Neuron (in vitro differentiated cells): ENCODE measurements around the gene DCST2.
"Not testable (repeated sequence)": the region's sequence is repeated elsewhere in the genome, so short reads cannot be mapped to it uniquely, and the experiment has no call there.

Experiments used
- H2AFZ ChIP-seq: one replicate; pipeline ENCODE4 v1.6.1; 2013; ENCODE audit warnings: low read depth, mild to moderate bottlenecking, inconsistent platforms, low read length, moderate library complexity
- H3K27me3 ChIP-seq: one replicate; pipeline ENCODE4 v1.6.1; 2013; ENCODE audit warnings: low read length; ENCODE audit not compliant: insufficient read depth
- H3K36me3 ChIP-seq: one replicate; pipeline ENCODE4 v1.6.1; 2013; ENCODE audit warnings: low read length; ENCODE audit not compliant: insufficient read depth
- H3K4me1 ChIP-seq: one replicate; pipeline ENCODE4 v1.6.1; 2013; ENCODE audit warnings: low read length; ENCODE audit not compliant: insufficient read depth
- H3K4me3 ChIP-seq: 2 replicates; pipeline ENCODE4 v1.5.1; 2013; ENCODE audit warnings: mild to moderate bottlenecking, low read length, moderate library complexity
- H3K9me3 ChIP-seq: one replicate; pipeline ENCODE4 v1.6.1; 2013; ENCODE audit warnings: low read length

Gene DCST2

DNA sequence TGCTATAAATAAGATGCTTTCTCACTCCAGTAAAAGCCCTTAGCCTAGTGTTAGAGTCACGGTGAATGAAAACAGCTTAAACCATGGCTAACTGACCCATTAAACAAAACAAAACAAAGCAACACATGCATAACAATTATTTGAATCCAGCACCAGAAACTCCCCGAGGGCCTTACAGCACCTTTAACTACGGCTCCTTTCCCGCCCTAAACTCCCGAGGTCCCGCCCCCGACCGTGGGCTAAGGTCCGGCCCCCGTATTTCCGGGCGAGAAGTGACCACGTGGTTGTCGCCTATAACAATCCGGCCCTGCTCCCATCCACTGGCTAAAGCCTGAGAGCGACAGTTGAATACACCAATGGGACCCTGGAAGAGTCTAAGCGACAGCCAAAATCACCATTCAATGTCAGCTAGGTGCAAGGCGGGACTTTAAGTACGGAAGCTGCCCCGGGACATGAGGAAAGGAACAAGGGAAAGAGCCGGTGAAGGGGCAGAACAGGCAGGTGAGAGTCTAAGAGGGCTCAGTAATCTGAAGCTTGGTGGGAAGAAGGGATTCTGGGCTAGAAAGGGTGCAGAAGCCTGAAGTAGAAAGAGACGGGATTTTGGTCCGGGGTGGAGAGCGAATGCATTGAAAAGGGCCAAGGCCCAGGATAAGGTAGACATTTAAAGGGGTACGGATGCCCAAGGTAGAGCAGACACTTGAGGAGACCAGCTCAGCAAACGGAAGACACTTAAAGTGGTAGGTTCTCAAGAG, 50.5 kb downstream of the DCST2 start, which contains the start of gene FLAD1:
TSS of gene FLAD1 (plus strand) at position 448 of the 752 bp plus-strand sequence. CDS start 351 bp downstream, outside the sequence.
- H3K4me1 ChIP-seq, result peaks cover 10% of the 10 kb centered on the region
- H2AFZ ChIP-seq, result peak within 1 kb of the TSS; percentile 44
- no peaks in the 10 kb centered on the region for H3K27me3 ChIP-seq
- H3K36me3 ChIP-seq, result peaks cover 22% of the 10 kb centered on the region
- no peaks in the 10 kb centered on the region for H3K9me3 ChIP-seq
- peak within 1 kb of the TSS; percentile 62 for H3K4me3 ChIP-seq

DNA sequence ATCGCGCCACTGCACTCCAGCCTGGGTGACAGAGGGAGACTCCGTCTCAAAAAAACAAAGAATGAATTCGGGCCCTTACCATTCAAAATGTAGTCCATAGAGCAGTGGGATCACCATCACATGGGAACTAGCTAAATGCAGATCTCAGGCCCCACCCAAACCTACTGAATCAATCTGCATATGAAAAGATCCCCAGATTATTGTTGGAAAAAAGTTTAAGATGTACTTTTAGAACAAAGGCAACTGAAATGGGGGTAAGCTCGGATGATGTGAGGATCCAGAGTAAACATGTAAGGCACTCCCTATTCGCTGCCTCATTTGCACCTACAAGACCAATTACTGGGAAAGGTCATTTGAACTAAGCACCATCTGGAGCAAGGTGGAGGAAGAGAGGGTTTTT, 51.2 kb downstream of the DCST2 start:
- no peaks in the 10 kb centered on the region for H3K9me3 ChIP-seq
- H3K36me3 ChIP-seq, result peaks cover 19% of the 10 kb centered on the region
- peaks cover 10% of the 10 kb centered on the region for H3K4me1 ChIP-seq
- peak overlapping the region; percentile 44 for H2AFZ ChIP-seq
- H3K4me3 ChIP-seq, result peak overlapping the region; percentile 62
- H3K27me3 ChIP-seq, result no peaks in the 10 kb centered on the region

DNA sequence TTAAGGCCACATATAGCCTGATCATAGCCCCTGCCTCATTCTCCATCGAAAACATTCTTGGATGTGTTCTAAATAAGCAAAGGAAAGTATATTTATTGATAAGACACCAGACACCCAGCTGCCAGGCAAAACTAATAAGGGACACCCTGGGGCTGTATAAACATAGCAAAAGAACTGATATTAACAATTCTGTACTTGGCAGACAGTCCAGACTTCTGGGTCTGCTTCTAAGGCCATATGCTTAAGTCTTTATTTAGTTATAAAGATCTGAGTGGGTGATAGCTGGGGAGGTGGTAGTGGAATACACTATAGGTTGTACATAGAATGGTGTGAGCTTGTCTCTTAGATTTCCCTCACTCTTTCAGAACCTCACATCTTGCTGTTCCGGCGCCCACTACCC, 55.2 kb downstream of the DCST2 start:
- Histone ChIP-seq H3K27me3 (no peaks in the 10 kb centered on the region), H3K36me3 (peaks cover 13% of the 10 kb centered on the region), H3K9me3 (no peaks in the 10 kb centered on the region), H3K4me3 (no peak overlapping the region), H2AFZ (no peak overlapping the region), H3K4me1 (peaks cover 17% of the 10 kb centered on the region)

DNA sequence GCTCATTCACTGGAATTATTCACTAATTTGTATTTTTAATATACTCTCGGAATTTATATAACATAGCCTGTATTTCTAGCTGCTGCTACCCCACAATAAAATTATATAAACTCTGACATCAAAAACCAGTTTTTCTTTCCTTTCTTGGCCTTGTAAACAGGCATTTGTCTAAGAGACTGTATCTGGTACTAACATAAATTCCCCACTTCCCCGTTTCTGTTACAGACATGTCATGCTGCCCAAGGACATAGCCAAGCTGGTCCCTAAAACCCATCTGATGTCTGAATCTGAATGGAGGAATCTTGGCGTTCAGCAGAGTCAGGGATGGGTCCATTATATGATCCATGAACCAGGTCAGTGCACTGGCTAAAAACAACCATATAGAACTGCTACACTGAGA, 55.8 kb downstream of the DCST2 start:
- not testable (repeated sequence) for H2AFZ ChIP-seq, H3K27me3 ChIP-seq
- peaks cover 13% of the 10 kb centered on the region for H3K36me3 ChIP-seq

DNA sequence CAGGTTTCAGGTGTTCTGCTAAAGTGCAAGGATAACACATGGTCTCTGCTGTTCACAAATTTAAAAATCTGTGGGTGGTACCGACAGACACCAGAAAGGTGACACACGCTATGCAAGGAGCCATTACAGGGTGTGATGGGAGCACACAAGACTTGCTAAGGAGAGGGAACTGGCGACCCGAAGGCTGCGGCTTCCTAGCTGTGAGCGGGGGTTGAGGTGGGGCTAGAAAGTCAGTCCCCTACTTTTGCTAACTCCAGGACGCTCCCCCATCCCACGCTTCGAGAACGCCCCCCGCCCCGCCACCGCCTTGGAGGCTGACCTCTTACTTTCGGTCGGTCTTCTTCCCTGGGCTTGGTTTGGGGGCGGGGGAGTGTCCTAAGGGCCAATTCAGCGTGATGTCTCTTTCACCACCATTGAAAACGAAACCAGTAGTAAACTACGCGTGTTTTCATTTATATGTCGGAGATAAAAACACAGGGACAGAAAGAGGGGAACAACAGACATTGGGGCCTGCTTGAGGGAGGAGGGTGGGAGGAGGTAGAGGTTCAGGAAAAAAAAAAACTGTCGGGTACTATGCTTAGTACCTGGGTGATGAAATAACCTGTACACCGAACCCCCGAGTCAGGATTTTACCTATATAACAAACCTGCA, 58.0 kb downstream of the DCST2 start:
- H3K4me3 ChIP-seq, result peak overlapping the region; percentile 89
- peaks cover 13% of the 10 kb centered on the region for H3K36me3 ChIP-seq
- H3K4me1 ChIP-seq, result peaks cover 37% of the 10 kb centered on the region
- H2AFZ ChIP-seq, result peak overlapping the region; percentile 0
- H3K9me3 ChIP-seq, result no peaks in the 10 kb centered on the region
- no peaks in the 10 kb centered on the region for H3K27me3 ChIP-seq

More for the DNA sequence above, 55.8 kb downstream of the DCST2 start:
- peaks cover 20% of the 10 kb centered on the region for H3K4me1 ChIP-seq
- H3K4me3 ChIP-seq, H3K9me3 ChIP-seq: not testable (repeated sequence)

DNA sequence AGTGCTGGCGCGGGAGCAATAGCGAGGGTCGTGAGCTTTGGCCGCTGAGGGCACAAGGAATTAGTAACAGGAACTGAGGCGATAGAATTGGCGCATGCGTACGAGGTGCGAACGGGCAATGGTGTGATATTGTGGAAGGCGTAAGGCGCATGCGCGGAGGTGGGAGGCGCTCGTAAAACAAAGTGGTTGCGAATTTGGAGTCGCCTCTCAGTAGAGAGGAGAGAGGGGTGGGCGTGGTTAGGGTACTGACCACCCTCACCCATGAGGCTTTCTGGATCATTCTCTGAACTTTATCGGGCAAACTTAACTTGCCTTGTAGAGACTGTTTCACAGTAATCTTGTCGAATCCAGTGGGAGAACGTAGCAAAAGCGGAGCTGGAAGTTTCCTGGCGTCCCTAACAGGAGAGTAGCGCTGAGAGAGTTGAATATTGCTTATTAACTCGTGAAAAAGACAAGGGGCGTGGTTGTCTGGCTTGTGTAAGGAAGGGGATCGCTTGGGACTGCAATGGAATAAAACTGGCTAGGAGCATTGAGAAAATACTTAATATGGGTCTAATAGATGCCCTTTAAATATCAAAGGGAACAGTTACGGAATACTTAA, 58.7 kb downstream of the DCST2 start:
- Histone ChIP-seq H3K4me1 (peaks cover 44% of the 10 kb centered on the region), H3K36me3 (peaks cover 13% of the 10 kb centered on the region), H3K4me3 (peak overlapping the region; percentile 89), H3K9me3 (no peaks in the 10 kb centered on the region), H2AFZ (peak overlapping the region; percentile 0), H3K27me3 (no peaks in the 10 kb centered on the region)

DNA sequence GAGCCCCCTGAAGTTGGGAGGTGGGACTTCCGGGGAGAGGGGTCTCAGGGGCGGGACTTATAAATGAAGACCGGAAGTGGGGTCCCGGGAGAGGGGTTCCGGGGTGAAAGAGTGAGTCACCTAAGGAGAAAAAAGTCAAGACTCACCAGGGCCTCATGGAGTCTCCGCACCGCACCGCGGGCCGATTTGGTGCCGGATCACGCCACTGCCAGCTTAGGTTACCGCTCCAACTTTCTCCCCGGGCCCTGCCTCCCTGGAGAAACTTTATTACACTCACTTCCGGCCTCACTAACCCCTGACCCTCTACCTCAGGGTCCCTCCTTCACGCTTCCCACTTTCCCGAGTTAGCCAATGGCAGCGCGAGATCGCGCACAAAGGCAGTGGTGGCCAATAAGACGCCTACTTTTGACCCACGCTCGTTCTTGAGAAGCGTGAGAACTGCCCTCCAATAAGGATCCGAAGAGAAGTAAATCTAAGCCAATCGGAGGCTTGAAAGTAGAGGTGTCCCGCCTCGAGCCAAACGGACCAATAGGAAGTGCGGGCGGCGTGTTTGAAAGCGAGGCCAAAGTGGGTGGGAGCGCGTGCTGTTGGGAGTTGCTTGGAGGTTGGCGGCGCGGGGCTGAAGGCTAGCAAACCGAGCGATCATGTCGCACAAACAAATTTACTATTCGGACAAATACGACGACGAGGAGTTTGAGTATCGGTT, 59.3 kb downstream of the DCST2 start, which contains the start of gene CKS1B:
TSS of gene CKS1B (plus strand) at position 580 of the 706 bp plus-strand sequence. CDS start at position 645, 65 bp downstream.
- H3K27me3 ChIP-seq, result no peaks in the 10 kb centered on the region
- peaks cover 11% of the 10 kb centered on the region for H3K36me3 ChIP-seq
- H2AFZ ChIP-seq, result peak within 1 kb of the TSS; percentile 46
- no peaks in the 10 kb centered on the region for H3K9me3 ChIP-seq
- H3K4me3 ChIP-seq, result peak within 1 kb of the TSS; percentile 89
- peaks cover 50% of the 10 kb centered on the region for H3K4me1 ChIP-seq

DNA sequence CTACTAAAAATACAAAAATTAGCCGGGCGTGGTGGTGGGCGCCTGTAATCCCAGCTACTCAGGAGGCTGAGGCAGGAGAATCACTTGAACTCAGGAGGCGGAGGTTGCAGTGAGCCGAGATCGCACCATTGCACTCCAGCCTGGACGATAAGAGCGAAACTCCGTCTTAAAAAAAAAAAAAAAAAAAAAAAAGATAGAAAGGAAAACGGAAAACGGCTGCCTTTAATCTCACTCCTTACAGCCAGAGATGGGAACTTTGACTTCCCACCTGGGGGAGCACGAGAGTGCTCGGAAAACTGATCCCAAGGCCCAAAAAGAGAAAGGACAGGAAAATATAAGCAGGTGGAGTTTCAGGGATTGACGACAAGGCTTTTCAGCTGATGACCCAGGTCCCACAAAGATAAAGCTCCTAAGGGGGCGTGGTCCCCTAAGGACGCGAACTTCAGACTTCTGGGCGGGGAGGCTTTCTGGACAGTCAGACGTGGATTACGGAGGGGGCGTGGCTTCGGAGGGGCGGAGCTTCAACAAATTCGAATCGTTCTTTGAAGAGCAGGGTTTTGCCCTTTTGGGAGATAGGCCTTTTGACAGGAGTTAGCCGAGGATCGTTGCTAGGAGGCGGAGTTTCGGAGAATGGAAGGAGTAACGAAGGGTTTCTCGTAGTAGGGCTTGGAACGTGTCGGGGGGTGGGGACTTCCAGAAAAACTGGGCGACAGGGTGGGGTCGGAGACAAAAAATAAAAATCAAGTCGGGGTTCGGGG, 60.1 kb downstream of the DCST2 start:
- peak overlapping the region; percentile 89 for H3K4me3 ChIP-seq
- peaks cover 55% of the 10 kb centered on the region for H3K4me1 ChIP-seq
- peaks cover 8% of the 10 kb centered on the region for H3K36me3 ChIP-seq
- H3K9me3 ChIP-seq, result no peaks in the 10 kb centered on the region
- no peaks in the 10 kb centered on the region for H3K27me3 ChIP-seq
- H2AFZ ChIP-seq, result peak overlapping the region; percentile 46

DNA sequence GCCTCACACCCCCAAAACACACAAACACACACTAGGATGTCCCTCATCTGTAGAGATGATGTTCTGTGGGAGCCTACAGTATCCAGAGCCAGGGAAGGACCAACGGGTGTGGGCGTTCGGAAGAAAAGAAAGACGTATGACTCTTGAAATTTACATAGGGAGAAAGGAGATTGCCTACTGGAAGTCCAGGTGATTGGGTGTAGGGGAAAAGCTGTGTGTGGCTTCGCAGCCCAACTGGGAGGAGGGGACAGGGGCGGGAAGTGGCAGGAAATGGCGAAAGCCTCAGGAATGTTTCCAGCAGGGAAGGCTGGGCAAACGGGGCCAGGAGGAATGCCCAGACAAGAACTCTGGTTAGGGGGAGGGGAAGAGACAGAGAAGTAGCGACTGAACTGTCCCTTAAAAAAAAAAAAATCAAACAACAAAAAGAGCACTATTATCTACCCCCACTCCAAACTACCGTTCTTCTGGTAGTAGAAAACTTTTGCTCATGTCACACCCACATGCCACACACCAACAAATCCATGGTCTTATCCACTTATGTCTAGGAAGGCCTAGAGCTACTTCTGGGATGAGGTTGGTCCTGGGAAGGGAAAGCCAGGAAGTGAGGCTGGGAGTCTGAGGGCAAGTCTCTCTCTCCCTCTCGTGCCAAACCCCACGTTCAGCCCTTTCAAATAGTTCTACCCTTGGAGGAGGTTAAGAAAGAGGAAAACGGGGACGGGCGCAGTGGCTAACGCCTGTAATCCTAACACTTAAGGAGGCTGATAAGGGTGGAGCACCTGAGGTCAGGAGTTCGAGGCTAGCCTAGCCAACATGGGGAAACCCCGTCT, 60.9 kb downstream of the DCST2 start:
- no peak overlapping the region for H2AFZ ChIP-seq
- H3K4me3 ChIP-seq, result peak overlapping the region; percentile 3
- no peaks in the 10 kb centered on the region for H3K27me3 ChIP-seq
- H3K9me3 ChIP-seq, result no peaks in the 10 kb centered on the region
- peaks cover 56% of the 10 kb centered on the region for H3K4me1 ChIP-seq
- peaks cover 6% of the 10 kb centered on the region for H3K36me3 ChIP-seq

DNA sequence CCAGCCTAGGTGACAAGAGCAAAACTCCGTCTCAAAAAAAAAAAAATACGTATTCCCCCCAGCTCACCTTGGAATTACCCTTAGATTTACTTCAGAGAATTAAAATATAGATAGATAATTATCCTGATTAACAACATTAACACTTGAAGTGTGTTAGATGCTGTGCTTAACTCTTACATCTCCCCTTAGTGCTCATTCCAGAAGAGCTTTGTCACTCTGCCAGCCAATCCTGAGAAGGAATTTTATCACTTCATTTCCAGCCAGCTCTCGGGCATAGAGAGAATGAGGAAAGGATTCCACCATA, 61.4 kb downstream of the DCST2 start:
- H3K27me3 ChIP-seq, result no peaks in the 10 kb centered on the region
- H3K4me1 ChIP-seq, result peaks cover 56% of the 10 kb centered on the region
- H3K4me3 ChIP-seq, result no peak overlapping the region
- H3K36me3 ChIP-seq, result peaks cover 7% of the 10 kb centered on the region
- no peaks in the 10 kb centered on the region for H3K9me3 ChIP-seq
- H2AFZ ChIP-seq, result no peak overlapping the region

DNA sequence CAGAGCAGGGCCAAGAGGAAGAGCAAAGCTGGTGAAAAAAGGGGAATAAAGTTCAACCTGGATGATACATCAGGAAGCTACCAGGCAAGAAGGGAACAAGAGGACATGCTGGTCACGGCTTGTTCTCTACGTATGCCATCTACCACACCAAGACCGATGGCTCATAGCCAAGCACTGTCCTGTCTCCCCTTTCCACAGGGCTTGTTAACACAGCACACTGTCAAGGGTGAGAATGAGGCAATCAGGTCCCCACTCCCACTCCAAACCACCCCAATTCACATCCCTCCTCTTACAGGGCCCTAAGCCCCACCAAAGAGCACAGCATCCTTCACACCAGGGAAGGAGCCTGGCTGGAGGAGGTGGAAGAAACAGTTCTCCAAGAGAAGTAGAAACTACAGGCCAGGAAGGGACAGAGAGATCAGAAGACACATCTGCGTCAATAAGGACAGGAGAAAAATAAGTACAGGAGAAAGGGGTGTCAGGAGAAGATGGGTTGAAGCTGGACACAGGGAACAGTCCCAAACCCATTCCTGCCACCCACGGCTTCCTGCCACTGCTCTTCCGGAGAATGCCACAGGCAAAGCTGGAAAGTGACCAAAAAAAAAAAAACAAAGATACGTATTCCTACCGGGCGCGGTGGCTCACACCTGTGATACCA, 62.1 kb downstream of the DCST2 start:
- peak overlapping the region; percentile 40 for H3K4me3 ChIP-seq
- H2AFZ ChIP-seq, result no peak overlapping the region
- H3K27me3 ChIP-seq, result no peaks in the 10 kb centered on the region
- peaks cover 51% of the 10 kb centered on the region for H3K4me1 ChIP-seq
- no peaks in the 10 kb centered on the region for H3K9me3 ChIP-seq
- H3K36me3 ChIP-seq, result peaks cover 14% of the 10 kb centered on the region
